Upper lobe of left lung (tissue), 4 donors: ENCODE measurements around the gene SLC2A2.

Experiments used
- POLR2A ChIP-seq, 4 donors: fragments of 450-650 bp; IDR thresholded peaks; one replicate each; pipeline ENCODE4 v1.5.1; 2016 to 2017; ENCODE audit warnings: antibody characterized with exemption in 4 of 4, mild to moderate bottlenecking in 2 of 4
- POLR2AphosphoS5 ChIP-seq, 2 donors: sonication (generic); formaldehyde crosslinking; IDR thresholded peaks; one replicate each; pipeline ENCODE4 v1.5.1; 2017; ENCODE audit warnings: antibody characterized with exemption in 2 of 2
- TF ChIP-seq, protein P1 (sequence below), 6 experiments: fragments of 450-650 bp in 4 of 6; fragments of 200-600 bp in 2 of 6; sonication (generic) in 2 of 6; IDR thresholded peaks; one replicate each; pipeline ENCODE4 v1.5.1; 2016 to 2019; ENCODE audit warnings: antibody characterized with exemption in 6 of 6

DNA sequence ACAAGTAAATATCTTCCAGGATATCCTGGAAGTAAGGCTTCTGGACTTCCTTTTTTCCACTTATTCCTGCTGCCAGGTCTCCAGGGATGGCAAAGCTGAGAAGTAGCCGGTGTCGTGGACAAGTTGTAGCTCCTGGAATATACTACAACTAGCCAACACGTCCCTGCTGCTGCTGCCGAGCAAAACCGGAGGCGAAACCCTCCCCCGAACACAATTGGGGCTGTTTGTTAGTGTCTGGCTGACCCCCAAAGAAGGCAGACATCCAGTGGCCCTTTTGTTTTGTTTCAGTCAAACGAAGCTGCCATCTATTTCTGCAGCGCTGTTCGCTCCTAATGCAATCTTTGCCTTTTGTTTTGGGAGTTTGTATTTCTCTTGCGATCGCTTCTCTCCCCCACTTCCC is 72.8 kb downstream of the SLC2A2 start:
- TF ChIP-seq POLR2AphosphoS5 (IDR thresholded peaks at IDR 0.05): no peak
- TF ChIP-seq POLR2A (IDR thresholded peaks at IDR 0.05): no peak
- TF ChIP-seq, protein P1, sequence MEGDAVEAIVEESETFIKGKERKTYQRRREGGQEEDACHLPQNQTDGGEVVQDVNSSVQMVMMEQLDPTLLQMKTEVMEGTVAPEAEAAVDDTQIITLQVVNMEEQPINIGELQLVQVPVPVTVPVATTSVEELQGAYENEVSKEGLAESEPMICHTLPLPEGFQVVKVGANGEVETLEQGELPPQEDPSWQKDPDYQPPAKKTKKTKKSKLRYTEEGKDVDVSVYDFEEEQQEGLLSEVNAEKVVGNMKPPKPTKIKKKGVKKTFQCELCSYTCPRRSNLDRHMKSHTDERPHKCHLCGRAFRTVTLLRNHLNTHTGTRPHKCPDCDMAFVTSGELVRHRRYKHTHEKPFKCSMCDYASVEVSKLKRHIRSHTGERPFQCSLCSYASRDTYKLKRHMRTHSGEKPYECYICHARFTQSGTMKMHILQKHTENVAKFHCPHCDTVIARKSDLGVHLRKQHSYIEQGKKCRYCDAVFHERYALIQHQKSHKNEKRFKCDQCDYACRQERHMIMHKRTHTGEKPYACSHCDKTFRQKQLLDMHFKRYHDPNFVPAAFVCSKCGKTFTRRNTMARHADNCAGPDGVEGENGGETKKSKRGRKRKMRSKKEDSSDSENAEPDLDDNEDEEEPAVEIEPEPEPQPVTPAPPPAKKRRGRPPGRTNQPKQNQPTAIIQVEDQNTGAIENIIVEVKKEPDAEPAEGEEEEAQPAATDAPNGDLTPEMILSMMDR (IDR thresholded peaks at IDR 0.05): no peak
